Stimulated activated CD8-positive, alpha-beta memory T cell treated with anti-CD3 and anti-CD28 coated beads, Interleukin-7, amount 100 ng/mL, for 4 hours (primary cell): Measurements from ENCODE around the gene UBASH3B.
"Not testable (repeated sequence)": the region's sequence is repeated elsewhere in the genome, so short reads cannot be mapped to it uniquely, and the experiment has no call there.

Experiments
- DNase-seq, 2 donors: peaks; one replicate each; pipeline ENCODE4 v3.0.0-alpha.2; 2020; ENCODE audit warnings: low read depth in 2 of 2

The UBASH3B gene

DNA sequence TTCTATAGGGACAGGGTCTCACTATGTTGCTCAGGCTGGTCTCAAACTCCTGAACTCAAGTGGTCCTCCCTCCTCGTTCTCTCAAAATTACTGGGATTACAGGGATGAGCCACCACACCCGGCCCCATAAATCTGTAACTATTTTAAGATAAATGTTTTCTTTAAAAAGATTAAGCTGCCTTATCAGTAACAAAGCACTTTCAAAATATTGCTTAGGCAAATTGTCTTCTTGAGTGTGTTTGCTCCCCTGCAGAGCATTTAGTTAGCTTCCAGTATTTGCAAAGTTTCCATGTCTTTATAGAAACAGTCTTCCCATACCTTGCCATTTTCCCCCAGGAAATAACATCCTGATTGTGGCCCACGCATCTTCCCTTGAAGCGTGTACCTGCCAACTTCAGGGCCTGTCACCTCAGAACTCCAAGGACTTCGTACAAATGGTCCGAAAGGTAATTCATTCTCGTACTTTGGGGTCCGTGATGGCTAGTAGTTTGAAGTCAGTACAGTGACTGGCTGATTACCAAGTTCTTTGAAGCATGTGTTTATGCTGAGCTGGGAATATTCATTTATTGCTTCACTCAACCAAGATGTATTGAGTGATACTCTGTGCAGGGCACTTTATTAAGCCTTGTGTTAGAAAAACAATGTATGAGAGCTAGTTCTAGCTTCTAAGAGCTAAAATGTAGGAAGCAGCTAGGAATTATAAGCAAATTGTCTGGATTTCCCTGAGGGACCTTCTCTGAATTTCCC, 152.4 kb downstream of the UBASH3B start:
- no peak for DNase-seq

GRCh38 chr11:122808478-122808869, 153.0 kb downstream of the UBASH3B start:
- DNase-seq, result no peak

DNA sequence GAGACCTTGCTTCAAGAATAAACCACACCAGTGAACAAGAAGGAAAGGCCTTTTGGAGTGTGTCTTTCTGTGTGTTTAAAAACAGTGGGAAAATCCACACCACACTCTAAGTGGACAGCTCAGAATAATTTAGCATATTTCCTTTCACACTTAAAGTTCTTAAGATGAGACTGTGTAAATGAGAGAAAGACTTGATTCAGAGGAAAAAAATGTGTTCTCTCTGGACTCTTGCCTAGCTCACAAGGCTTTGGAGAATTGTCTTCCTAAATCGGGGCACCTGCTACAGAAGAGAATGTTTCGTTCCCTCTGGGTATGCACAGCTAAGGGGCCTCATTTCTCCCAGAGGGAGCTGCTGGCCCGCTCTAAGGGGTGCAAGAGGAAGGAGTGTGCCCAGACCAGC, 154.3 kb downstream of the UBASH3B start:
- DNase-seq, result no peak

GRCh38 chr11:122811721-122812120, 156.2 kb downstream of the UBASH3B start:
- DNase-seq, result no peak

DNA sequence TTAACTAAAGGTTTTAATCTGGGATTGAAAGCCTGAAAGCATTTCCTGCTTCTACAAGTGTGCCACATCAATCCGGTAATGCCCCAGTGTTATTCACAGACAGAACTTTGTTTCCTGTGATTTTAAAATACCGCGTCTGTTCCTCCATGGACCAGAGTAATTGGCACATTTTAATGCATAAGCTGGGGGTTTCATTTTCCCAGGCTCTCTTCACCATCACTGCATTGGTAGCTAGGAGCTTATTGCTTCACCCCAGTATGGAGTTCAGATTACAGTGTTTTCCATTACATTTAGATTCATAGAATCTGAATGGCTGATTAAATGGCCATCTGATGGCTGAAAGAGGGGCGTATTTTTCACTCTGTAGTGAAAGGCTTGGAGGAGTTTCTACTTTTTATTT, 157.1 kb downstream of the UBASH3B start:
- DNase-seq, result no peak

GRCh38 chr11:122813176-122813893, 157.8 kb downstream of the UBASH3B start:
- DNase-seq, result no peak

DNA sequence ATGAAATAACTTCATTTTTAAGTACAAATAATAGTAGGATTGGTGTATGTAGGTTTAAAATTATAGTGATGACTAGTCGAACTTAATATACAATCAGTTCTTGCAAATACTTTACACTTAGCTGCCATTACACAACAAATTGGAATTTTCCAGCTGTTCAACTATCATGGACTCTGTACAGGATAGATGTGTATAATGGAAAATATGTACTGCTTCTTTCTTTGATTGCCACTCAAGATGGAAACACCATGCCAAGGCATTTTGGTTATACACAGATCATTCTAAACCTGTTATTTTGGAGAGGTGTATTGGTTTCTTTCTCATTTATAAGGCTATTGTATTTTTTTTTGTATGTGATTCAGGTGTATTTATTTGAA, 158.4 kb downstream of the UBASH3B start:
- DNase-seq, result no peak

DNA sequence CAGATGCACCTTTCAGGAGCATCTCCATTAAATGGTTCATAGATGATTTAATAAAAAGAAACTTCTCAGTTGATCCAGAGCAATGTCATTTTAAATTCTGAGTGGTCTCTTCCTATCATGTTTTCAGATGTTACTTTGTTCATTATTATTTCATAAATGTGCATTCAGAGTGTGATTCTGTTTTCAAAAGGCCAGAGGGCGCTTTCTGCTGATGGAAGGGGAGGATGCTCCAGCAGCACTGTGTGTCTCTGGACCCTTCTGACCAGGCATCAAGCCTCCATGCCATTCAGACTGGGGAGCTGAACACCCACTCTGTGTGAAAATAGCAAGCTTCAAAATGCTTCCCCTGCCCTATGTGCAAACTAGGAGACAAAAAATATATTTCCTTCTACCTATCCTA, 158.9 kb downstream of the UBASH3B start:
- no peak for DNase-seq

DNA sequence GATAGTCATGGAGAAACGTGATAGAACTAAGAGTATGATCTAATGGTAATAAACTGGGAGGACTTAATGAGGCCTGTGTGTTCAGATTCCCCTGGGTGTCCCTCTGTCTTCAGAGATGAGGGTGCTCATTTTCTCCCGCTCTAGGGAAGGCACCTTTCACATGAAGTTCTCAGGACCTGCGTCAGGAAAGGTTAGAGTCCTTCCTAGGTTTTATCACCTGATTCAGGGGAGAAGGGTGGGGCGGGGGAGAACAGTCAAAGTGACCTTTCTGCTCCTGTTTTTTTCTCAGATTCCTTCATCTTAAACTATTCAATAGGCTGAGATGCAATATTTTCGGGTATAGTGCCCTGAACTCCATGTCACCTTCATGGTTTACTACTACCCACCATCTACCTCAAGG, 160.4 kb downstream of the UBASH3B start:
- no peak for DNase-seq

DNA sequence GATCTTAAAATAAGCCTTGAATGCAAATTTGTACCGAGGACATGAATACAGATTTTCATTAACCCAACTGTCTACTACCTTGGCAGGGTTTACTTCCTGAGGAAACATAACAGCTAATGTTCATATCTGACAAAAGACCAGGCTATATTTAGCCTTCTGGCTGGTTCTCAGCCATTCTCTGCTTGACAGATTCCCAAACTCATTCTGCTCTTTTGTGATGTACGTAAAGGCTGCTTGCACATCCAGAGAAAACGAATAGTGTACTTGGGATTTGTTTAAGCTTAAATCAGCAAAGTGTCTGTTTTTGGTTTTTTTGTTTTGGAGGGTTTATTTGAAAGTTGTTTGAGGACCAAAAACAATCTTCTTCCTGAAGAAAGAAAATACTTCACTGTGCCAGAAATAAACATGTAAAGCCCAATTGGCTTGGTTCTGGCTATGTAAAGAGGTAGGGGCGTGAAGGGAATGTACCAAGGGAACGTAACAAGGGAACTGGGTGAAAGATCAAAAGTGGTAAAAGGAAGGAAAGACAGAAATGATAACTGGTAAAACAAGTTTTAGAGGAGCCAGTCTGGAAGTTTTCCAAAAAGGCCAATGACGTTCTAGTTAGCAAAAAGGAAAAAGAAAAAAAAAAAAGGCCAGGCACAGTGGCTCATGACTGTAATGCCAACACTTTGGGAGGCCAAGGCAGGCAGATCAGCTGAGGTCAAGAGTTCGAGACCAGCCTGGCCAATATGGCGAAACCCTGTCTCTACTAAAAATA, 161.4 kb downstream of the UBASH3B start:
- DNase-seq, result no peak

- DNase-seq, result no peak
These were observed 164.6 kb downstream of the UBASH3B start for GRCh38 chr11:122820158-122820557.

DNA sequence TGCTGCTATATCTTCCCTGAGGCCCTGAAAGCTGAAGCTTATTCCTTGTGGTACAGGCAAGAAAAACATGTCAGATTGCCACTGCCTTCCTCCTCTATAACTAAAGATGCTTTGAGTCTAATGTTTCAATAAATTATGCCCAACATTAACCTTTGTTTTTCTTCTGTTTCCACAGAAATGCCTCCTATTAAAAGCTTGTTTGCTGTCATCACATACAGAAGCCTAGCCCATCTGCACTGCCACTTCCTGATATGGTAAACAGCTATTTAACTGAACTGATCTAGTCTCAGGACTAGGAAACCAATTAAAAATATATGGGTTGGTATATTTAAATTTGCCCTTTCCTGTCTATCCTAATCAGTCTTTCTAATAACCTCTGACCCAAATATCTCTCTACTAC, 165.6 kb downstream of the UBASH3B start:
- DNase-seq, result no peak

DNA sequence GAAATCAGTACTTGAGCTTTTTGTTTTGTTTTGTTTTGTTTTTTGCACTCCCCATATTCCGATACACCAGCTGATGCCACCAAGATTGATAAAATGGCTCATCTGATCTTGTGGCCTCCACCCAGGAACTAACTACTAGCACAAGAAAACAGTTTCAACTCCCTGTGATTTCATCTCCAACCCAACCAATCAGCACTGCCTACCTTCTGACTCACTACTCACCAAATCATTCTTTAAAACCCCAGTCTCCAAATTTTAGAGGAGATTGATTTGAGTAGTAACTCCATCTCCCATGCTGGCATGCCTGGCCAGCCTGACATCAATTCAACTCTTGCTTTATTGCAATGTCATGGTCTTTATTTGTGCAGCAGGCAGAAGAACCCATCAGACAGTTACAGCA, 166.7 kb downstream of the UBASH3B start:
- DNase-seq, result no peak

- DNase-seq, result no peak
These were observed 168.0 kb downstream of the UBASH3B start for GRCh38 chr11:122823564-122823963.

GRCh38 chr11:122829371-122829770, 173.8 kb downstream of the UBASH3B start:
- DNase-seq, result not testable (repeated sequence)

DNA sequence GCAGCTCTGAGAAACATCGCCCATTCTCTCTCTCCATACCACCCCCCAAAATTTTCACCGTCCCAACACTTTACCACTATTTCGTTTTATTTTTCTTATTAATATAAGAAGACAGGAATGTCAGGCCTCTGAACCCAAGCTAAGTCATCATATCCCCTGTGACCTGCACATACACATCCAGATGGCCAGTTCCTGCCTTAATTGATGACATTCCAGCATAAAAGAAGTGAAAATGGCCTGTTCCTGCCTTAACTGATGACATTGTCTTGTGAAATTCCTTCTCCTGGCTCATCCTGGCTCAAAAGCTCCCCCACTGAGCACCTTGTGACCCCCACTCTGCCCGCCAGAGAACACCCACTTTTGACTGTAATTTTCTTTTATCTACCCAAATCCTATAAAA, 176.8 kb downstream of the UBASH3B start:
- not testable (repeated sequence) for DNase-seq

- no peak for DNase-seq
These were observed 177.4 kb downstream of the UBASH3B start for GRCh38 chr11:122832721-122833470.

DNA sequence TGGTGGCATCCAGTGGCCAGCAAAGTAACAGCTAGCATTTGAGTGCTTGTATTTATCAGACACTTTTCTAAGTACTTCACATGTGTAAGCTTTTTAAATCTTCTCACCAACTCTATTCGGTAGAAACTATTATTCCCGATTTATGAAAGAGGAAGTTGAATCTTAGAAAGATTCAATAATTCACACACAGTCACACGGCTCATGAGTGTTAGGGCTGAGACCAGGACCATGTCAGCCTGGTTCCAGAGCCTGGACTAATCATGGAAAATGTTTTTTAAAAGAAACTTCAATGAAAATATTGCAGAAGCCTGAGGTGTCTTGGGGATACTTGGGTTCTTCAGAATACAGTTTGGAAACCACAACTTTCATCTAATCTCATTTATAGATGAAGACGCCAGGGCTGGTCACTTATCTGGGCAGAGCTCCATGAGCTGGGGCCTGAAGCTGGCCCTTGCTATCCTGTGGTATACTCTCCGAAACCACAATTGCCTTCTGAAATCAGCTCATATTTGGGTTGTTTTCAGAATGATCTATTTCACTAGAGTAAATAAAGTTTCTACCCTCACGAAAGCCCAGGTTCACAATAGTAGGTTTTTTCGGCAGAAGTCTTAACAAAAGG, 178.4 kb downstream of the UBASH3B start:
- no peak for DNase-seq

- DNase-seq, result no peak
These were observed 181.4 kb downstream of the UBASH3B start for GRCh38 chr11:122836916-122837315.

- no peak for DNase-seq
These were observed 182.2 kb downstream of the UBASH3B start for GRCh38 chr11:122837528-122838346.
